Nephron (organoid): Measurements from ENCODE around the gene SRD5A1.

Experiments used
- H3K27ac Mint-ChIP-seq, 3 experiments: 2 replicates each; pipeline ENCODE4 v1.8.0; 2020; ENCODE audit warnings: mixed read lengths in 3 of 3, mild to moderate bottlenecking in 2 of 3, moderate library complexity in 1 of 3
- H3K27me3 Mint-ChIP-seq: 2 replicates; pipeline ENCODE4 v1.8.0; 2021; ENCODE audit warnings: low read depth, mild to moderate bottlenecking, moderate library complexity, mixed read lengths
- H3K36me3 Mint-ChIP-seq: 2 replicates; pipeline ENCODE4 v1.8.0; 2020; ENCODE audit warnings: low read depth, mixed read lengths
- H3K4me1 Mint-ChIP-seq: 2 replicates; pipeline ENCODE4 v1.8.0; 2020; ENCODE audit warnings: mixed read lengths
- H3K4me3 Mint-ChIP-seq, 3 experiments: 2 replicates each; pipeline ENCODE4 v1.8.0; 2020; ENCODE audit warnings: mild to moderate bottlenecking in 3 of 3, mixed read lengths in 3 of 3, moderate library complexity in 2 of 3
- H3K9me3 Mint-ChIP-seq: 2 replicates; pipeline ENCODE4 v1.8.0; 2020; ENCODE audit warnings: mixed read lengths
- TF ChIP-seq, protein P1 (sequence below), 3 experiments: fragments of 200-600 bp; sonication (generic); IDR thresholded peaks; one replicate each; pipeline ENCODE4 v1.5.0; 2021; ENCODE audit warnings: antibody characterized with exemption in 3 of 3; ENCODE audit not compliant: unreplicated experiment in 3 of 3

The SRD5A1 gene

DNA sequence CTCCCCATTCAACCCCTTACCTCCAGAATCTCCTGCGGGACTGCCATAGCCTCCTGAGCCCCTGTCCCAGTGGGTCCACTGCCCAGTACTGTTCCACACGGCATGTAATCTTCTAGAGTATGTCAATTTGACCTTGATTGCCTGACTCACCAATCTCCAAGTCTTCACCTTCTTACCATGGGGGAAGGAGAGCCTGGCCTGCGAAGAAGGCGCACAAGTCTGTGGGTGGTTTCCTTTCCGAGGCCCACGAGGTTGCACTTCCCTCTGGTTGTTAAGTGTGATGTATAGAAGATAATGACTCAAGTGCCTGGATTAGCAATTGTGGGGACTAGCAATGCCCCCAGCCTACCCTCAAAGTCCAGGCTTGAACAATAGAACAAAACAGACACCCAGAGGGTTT lies 71.8 kb downstream of the SRD5A1 start:
- H3K27me3 Mint-ChIP-seq = peaks cover 26% of the 10 kb centered on the region

DNA sequence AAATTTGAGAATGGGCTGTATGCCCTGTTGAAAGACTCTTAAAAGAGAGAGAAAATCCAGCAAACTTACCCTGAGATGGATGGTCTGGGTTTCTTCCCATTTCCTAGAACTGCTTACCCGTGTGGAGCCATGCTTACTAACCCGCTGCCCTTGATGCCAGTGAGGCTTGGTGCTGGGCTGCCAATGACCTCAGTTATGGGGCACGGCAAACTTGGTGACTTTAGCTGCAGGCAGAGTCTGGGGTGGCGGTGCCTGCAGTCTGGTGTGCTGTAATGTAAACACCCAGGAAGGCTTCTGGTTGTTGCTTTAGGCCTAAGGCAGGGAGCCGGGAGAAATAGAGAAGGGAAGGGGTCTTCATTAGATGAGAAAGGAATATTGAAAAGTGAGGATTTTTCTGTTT lies 72.7 kb downstream of the SRD5A1 start:
- Mint-ChIP-seq H3K9me3 (no peaks in the 10 kb centered on the region), H3K4me1 (no peaks in the 10 kb centered on the region), H3K27me3 (peaks cover 22% of the 10 kb centered on the region)

More for the DNA sequence above, 71.8 kb downstream of the SRD5A1 start:
- Mint-ChIP-seq H3K36me3 (no peaks in the 10 kb centered on the region), H3K4me1 (no peaks in the 10 kb centered on the region), H3K27ac (no peak overlapping the region), H3K9me3 (no peaks in the 10 kb centered on the region), H3K4me3 (no peak overlapping the region)
- TF ChIP-seq, protein P1, sequence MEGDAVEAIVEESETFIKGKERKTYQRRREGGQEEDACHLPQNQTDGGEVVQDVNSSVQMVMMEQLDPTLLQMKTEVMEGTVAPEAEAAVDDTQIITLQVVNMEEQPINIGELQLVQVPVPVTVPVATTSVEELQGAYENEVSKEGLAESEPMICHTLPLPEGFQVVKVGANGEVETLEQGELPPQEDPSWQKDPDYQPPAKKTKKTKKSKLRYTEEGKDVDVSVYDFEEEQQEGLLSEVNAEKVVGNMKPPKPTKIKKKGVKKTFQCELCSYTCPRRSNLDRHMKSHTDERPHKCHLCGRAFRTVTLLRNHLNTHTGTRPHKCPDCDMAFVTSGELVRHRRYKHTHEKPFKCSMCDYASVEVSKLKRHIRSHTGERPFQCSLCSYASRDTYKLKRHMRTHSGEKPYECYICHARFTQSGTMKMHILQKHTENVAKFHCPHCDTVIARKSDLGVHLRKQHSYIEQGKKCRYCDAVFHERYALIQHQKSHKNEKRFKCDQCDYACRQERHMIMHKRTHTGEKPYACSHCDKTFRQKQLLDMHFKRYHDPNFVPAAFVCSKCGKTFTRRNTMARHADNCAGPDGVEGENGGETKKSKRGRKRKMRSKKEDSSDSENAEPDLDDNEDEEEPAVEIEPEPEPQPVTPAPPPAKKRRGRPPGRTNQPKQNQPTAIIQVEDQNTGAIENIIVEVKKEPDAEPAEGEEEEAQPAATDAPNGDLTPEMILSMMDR (IDR thresholded peaks at IDR 0.05; ENCODE audit: unreplicated experiment in 3 of 3) = no peak

DNA sequence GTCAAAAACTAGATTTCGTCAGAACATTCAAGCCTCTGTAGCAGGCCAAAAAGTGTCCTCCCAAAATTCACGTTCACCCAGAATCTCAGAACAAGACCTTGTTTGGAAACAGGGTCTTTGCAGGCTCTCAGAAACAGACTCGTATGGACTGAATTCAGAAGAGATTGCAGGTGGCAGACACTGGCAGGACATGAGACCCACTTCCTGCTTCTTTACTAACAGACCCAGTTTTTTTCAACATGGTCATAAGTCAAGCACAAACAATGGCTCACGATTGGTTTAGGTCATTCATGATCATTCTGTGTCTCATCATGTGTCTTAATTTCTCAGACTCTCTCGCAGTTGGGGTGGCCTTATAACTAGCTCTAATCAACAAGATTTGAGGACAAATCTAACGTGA lies 74.6 kb downstream of the SRD5A1 start:
- H3K36me3 Mint-ChIP-seq = no peaks in the 10 kb centered on the region
- TF ChIP-seq, protein P1 (IDR thresholded peaks at IDR 0.05; ENCODE audit: unreplicated experiment in 3 of 3) = no peak
- H3K27me3 Mint-ChIP-seq = peaks cover 13% of the 10 kb centered on the region
- no peak overlapping the region for H3K27ac Mint-ChIP-seq
- no peaks in the 10 kb centered on the region for H3K9me3 Mint-ChIP-seq
- H3K4me3 Mint-ChIP-seq = no peak overlapping the region
- peaks cover 5% of the 10 kb centered on the region for H3K4me1 Mint-ChIP-seq

More for the DNA sequence above, 72.7 kb downstream of the SRD5A1 start:
- Mint-ChIP-seq H3K27ac (no peak overlapping the region), H3K4me3 (no peak overlapping the region), H3K36me3 (no peaks in the 10 kb centered on the region)
- TF ChIP-seq, protein P1 (IDR thresholded peaks at IDR 0.05; ENCODE audit: unreplicated experiment in 3 of 3) = no peak

DNA sequence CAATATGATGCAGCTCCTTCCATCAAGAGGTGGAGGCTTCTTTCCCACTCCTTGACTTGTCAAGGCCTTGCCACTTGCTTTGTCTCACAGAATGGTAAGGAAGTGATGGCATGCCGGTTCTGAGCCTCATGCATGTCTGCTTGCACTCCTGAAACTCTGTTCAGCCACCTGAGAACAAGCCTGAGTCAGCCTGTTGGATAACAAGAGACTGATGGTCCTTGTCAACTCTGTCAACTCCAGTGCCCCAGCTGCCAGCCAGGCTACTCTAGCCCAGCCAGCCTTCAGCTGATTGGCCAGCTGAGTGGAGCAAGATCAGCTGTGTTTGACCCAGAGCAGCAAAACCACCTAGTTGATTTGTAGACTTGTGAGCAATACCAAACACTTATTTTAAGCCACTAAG lies 75.6 kb downstream of the SRD5A1 start:
- H3K27me3 Mint-ChIP-seq = peaks cover 13% of the 10 kb centered on the region
- H3K9me3 Mint-ChIP-seq = no peaks in the 10 kb centered on the region
- peaks cover 5% of the 10 kb centered on the region for H3K4me1 Mint-ChIP-seq
- H3K4me3 Mint-ChIP-seq = no peak overlapping the region
- TF ChIP-seq, protein P1 (IDR thresholded peaks at IDR 0.05; ENCODE audit: unreplicated experiment in 3 of 3) = no peak
- H3K36me3 Mint-ChIP-seq = no peaks in the 10 kb centered on the region
- H3K27ac Mint-ChIP-seq = no peak overlapping the region

DNA sequence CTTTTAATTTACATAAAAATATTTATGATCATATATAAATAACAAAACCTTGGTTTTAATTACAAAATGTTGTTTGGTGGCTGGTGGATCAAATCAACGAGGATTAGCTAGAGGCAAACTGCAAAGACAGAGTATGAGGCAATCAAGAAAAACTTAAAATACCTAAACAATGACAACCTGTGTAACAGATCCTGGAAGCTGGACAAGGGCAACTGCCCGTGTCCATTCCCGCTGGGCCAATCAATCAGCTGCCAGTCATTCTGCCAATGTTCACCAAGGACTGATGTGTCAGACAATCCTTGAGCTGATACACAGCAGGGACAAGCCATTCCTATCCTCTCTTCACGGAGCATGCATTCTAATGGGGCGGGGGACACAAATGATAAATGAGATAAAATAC lies 76.8 kb downstream of the SRD5A1 start:
- Mint-ChIP-seq H3K9me3 (no peaks in the 10 kb centered on the region), H3K4me1 (peaks cover 10% of the 10 kb centered on the region), H3K27me3 (peaks cover 5% of the 10 kb centered on the region), H3K27ac (peak overlapping the region in 1 of 3 experiments; percentile 1), H3K4me3 (peak overlapping the region; percentile 56 to 93 (median 73)), H3K36me3 (no peaks in the 10 kb centered on the region)
- TF ChIP-seq, protein P1 (IDR thresholded peaks at IDR 0.05; ENCODE audit: unreplicated experiment in 3 of 3) = no peak

DNA sequence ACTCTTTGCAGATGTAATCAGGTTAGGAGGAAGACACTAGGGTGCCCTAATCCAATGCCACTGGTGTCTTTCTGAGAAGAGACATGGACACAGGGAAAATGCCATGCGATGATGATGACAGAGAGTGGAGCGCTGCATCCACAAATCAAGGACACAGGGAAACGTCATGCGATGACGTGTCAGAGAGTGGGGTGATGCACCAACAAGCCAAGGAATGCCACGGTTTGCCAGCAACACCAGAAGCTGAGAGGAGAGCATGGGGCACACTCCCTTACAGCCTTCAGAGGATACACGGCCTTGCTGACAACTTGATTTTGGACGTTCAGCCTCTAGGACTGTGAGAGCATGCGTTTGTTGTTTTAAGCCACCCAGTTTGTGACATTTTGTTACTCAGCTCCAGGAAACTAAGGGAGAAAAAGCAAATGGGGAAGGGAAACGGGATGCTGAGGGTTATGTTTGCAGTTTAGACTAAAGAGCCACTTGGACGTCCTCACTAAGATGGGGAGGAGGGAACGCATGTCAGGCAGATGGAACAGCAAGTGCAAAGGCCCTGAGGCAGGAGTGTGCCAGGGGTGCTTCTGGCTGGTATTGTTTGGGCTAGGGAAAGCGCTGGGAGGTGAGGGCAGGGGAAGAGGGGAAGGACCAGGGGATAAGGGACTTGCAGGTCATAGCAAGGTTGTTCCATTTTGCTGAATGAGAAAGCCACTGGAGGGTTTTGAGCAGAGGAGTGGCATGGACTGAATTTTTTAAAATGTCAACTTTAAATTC lies 77.5 kb downstream of the SRD5A1 start:
- TF ChIP-seq, protein P1 (IDR thresholded peaks at IDR 0.05; ENCODE audit: unreplicated experiment in 3 of 3) = no peak
- Mint-ChIP-seq H3K36me3 (no peaks in the 10 kb centered on the region), H3K27me3 (peaks cover 5% of the 10 kb centered on the region), H3K9me3 (no peaks in the 10 kb centered on the region), H3K27ac (peak overlapping the region in 2 of 3 experiments; percentile 1 to 51), H3K4me1 (peaks cover 17% of the 10 kb centered on the region), H3K4me3 (peak overlapping the region; percentile 56 to 93 (median 73))
